Activated B cell treated with CpG ODN at 0.5 μM for 24 hours (primary cell): Measurements from ENCODE around the gene PRKACB. TPM values are rescaled to one million over a fixed set of nuclear protein-coding genes. Genes with fewer than 3 reads are reported as not detected.

Experiments used
- ATAC-seq: fragments of 200-7000 bp; cut with Tn5 transposase; one replicate; pipeline ENCODE4 v1.10.0; 2021; ENCODE audit warnings: low read depth, mild to moderate bottlenecking, moderate library complexity
- CTCF ChIA-PET: fragments of 350-600 bp; sonication (Branson Sonifier 250); formaldehyde crosslinking; loops from one replicate; lab custom pipeline; 2021; ENCODE audit warnings: antibody characterized with exemption; lab: Charles Lee
- POLR2A ChIA-PET: fragments of 350-600 bp; sonication (Branson Sonifier 250); formaldehyde crosslinking; loops from one replicate; lab custom pipeline; 2021; ENCODE audit warnings: antibody characterized with exemption; lab: Charles Lee
- DNase-seq: peaks from one replicate; pipeline ENCODE4 v3.0.0; 2022
- H3K27ac Mint-ChIP-seq: one replicate; pipeline ENCODE4 v1.8.0; 2020; ENCODE audit warnings: mixed read lengths
- H3K27me3 Mint-ChIP-seq: one replicate; pipeline ENCODE4 v1.8.0; 2021; ENCODE audit warnings: mixed read lengths
- H3K36me3 Mint-ChIP-seq: one replicate; pipeline ENCODE4 v1.8.0; 2021; ENCODE audit warnings: low read depth, mixed read lengths
- H3K4me1 Mint-ChIP-seq: one replicate; pipeline ENCODE4 v1.8.0; 2021; ENCODE audit warnings: mixed read lengths
- H3K4me3 Mint-ChIP-seq: one replicate; pipeline ENCODE4 v1.8.0; 2020; ENCODE audit warnings: mild to moderate bottlenecking, mixed read lengths
- H3K9me3 Mint-ChIP-seq: one replicate; pipeline ENCODE4 v1.8.0; 2020; ENCODE audit warnings: mixed read lengths
- CTCF ChIP-seq: fragments of 200-600 bp; IDR thresholded peaks from one replicate; pipeline ENCODE4 v1.8.0; 2022; ENCODE audit warnings: antibody characterized with exemption, mild to moderate bottlenecking
- intact Hi-C: fragments of 100-400 bp; cut with micrococcal nuclease; formaldehyde crosslinking; loops from one replicate; pipeline ENCODE4 v1.15.1; 2024
- total RNA-seq: library from RNA; stranded (reverse); gene quantifications from 2 replicates; pipeline ENCODE4 v1.2.3, GENCODE V29; 2022

Gene PRKACB
- total RNA-seq, 1 donor from 2014 or later: 33.0 TPM

GRCh38 chr1:84174051-84174556 lies 30.0 kb downstream of the PRKACB start:
- ATAC-seq (no peak), DNase-seq (no peak)
- no peaks in the 10 kb centered on the region for H3K9me3 Mint-ChIP-seq
- CTCF ChIA-PET: interaction anchor here (1.0 kb wide), 1 partner anchor 609 kb away, joined by 3 read pairs; no protein-coding TSS in a partner anchor
- H3K4me1 Mint-ChIP-seq: peaks cover 36% of the 10 kb centered on the region
- no peak overlapping the region for H3K27ac Mint-ChIP-seq
- H3K4me3 Mint-ChIP-seq: no peak overlapping the region
- no peaks in the 10 kb centered on the region for H3K27me3 Mint-ChIP-seq
- POLR2A ChIA-PET: no interaction called here
- intact Hi-C loops: loop anchor here (1.0 kb wide), 1 partner anchor 8 kb away; no protein-coding TSS in a partner anchor
- peaks cover 9% of the 10 kb centered on the region for H3K36me3 Mint-ChIP-seq
- TF ChIP-seq CTCF: no peak

- Mint-ChIP-seq H3K4me1 (peaks cover 4% of the 10 kb centered on the region), H3K9me3 (no peaks in the 10 kb centered on the region), H3K27ac (no peak overlapping the region), H3K27me3 (no peaks in the 10 kb centered on the region), H3K4me3 (no peak overlapping the region), H3K36me3 (peaks cover 38% of the 10 kb centered on the region)
- no peak for DNase-seq
- ATAC-seq: no peak
- intact Hi-C loops: no loop called here
- ChIA-PET CTCF (no interaction called here), POLR2A (interaction anchor here (1.2 kb wide), 1 partner anchor 36 kb away, joined by 4 read pairs; no protein-coding TSS in a partner anchor)
- no peak for TF ChIP-seq CTCF
These were observed 37.4 kb downstream of the PRKACB start for GRCh38 chr1:84181350-84182005.

- H3K4me3 Mint-ChIP-seq: no peak overlapping the region
- no peaks in the 10 kb centered on the region for H3K27me3 Mint-ChIP-seq
- POLR2A ChIA-PET: no interaction called here
- TF ChIP-seq CTCF: no peak
- intact Hi-C loops: no loop called here
- H3K36me3 Mint-ChIP-seq: peaks cover 73% of the 10 kb centered on the region
- ATAC-seq: no peak
- H3K9me3 Mint-ChIP-seq: peaks cover 19% of the 10 kb centered on the region
- CTCF ChIA-PET: no interaction called here
- no peaks in the 10 kb centered on the region for H3K4me1 Mint-ChIP-seq
- DNase-seq: no peak
- no peak overlapping the region for H3K27ac Mint-ChIP-seq
These were observed 46.4 kb downstream of the PRKACB start for GRCh38 chr1:84190455-84190854.

- POLR2A ChIA-PET: no interaction called here
- DNase-seq: no peak
- intact Hi-C loops: no loop called here
- Mint-ChIP-seq H3K36me3 (peaks cover 68% of the 10 kb centered on the region), H3K4me1 (no peaks in the 10 kb centered on the region), H3K9me3 (peaks cover 19% of the 10 kb centered on the region), H3K27ac (no peak overlapping the region), H3K27me3 (no peaks in the 10 kb centered on the region), H3K4me3 (no peak overlapping the region)
- TF ChIP-seq CTCF: no peak
- CTCF ChIA-PET: no interaction called here
- no peak for ATAC-seq
These were observed 48.6 kb downstream of the PRKACB start for GRCh38 chr1:84192681-84193080.

- DNase-seq: no peak
- peaks cover 64% of the 10 kb centered on the region for H3K36me3 Mint-ChIP-seq
- ChIA-PET POLR2A (no interaction called here), CTCF (no interaction called here)
- no peak for ATAC-seq
- H3K4me1 Mint-ChIP-seq: no peaks in the 10 kb centered on the region
- H3K27me3 Mint-ChIP-seq: no peaks in the 10 kb centered on the region
- peaks cover 4% of the 10 kb centered on the region for H3K9me3 Mint-ChIP-seq
- intact Hi-C loops: no loop called here
- H3K27ac Mint-ChIP-seq: no peak overlapping the region
- no peak overlapping the region for H3K4me3 Mint-ChIP-seq
- no peak for TF ChIP-seq CTCF
These were observed 54.8 kb downstream of the PRKACB start for GRCh38 chr1:84198832-84199231.
